22Rv1 (cell line): ENCODE data around the gene COL4A6.

Experiments used
- ZFX ChIP-seq: fragments of 450-650 bp; IDR thresholded peaks from 2 replicates; pipeline ENCODE4 v1.6.1; 2017; ENCODE audit warnings: antibody characterized with exemption, borderline replicate concordance
- TF ChIP-seq, protein P1 (sequence below): fragments of 450-650 bp; IDR thresholded peaks from 2 replicates; pipeline ENCODE4 v1.5.1; 2017; ENCODE audit warnings: mild to moderate bottlenecking

DNA sequence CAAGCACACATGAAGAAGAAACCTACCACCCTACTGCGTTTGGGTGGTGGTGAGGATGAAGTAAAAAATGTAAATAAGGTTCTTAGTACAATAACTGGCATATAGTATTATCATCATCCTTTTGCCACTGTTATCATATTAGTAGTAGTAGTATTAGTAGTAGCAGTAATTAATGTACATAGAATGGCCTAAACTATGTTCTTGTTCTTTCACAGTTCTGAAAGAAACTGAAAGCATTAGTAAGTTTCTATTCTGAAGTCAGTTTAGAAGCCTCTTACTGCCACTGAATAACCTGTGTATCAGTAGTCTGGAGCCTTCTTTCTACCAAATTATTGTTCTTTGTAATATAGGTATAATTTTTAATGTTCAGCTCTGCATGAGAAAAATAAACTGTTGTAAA lies 21.0 kb downstream of the COL4A6 start:
- TF ChIP-seq, protein P1, sequence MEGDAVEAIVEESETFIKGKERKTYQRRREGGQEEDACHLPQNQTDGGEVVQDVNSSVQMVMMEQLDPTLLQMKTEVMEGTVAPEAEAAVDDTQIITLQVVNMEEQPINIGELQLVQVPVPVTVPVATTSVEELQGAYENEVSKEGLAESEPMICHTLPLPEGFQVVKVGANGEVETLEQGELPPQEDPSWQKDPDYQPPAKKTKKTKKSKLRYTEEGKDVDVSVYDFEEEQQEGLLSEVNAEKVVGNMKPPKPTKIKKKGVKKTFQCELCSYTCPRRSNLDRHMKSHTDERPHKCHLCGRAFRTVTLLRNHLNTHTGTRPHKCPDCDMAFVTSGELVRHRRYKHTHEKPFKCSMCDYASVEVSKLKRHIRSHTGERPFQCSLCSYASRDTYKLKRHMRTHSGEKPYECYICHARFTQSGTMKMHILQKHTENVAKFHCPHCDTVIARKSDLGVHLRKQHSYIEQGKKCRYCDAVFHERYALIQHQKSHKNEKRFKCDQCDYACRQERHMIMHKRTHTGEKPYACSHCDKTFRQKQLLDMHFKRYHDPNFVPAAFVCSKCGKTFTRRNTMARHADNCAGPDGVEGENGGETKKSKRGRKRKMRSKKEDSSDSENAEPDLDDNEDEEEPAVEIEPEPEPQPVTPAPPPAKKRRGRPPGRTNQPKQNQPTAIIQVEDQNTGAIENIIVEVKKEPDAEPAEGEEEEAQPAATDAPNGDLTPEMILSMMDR = no peak
- no peak for TF ChIP-seq ZFX
